GM21576 (cell line): ENCODE data around the gene LEKR1.

Experiments
- ATAC-seq: cut with Tn5 transposase; IDR thresholded peaks from one replicate; pipeline ENCODE4 v1.9.1; 2021; ENCODE audit warnings: mild to moderate bottlenecking, moderate library complexity; ENCODE audit not compliant: unreplicated experiment

The LEKR1 gene

DNA sequence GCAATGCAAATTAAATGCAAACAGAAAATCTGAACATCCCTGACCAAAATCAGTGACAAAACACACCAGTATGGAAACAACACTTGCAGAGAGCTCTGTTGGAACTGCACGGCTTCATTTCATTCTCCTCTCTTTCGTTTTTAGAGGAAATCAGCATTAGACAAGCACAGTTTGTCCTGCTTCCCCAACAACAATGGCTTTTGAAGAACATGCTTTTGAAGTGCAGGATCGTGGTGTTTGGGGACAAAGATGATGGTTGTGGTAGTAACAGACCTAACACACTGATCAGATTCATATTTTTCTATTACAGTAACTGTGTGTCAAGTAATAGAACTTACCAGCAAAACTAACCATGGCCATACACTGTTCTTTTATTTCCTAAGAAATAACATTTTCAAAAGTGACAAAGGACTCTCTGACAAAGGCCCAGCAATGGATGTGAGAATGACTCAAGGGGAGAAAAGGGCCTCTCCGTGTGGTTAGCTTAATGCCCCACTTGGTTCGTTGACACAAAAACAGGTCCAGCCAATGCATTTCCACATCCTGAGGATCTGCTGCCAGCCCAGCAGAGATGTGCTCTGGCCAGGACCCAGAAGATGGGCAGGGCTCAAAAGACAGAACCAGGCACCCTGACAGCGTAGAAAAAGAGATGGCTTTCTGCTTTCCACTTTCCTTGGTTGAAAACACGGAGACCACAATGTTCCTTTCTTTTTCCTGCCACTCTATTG, 249.7 kb downstream of the LEKR1 start:
- ATAC-seq: no peak

DNA sequence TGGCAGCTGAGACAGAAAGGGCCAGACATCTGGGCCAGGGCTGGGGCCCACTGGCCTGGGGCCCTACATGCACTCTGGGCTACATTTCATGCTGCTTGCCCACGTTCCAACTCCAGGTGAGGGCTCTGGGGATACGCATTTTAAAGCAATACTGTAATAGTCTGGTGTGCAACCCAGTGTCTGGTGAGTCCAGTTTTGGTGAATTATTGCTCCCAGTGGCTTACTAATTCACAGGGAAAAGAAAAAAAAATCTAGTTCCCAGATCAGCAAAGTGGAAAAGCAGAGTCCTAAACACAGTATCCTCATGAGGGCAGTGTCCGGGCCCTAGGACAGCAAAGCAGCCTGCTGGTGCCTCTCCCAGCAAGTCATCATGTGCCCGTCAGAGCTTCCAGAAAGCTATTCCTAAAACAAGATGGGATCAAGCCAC, 251.4 kb downstream of the LEKR1 start:
- no peak for ATAC-seq

DNA sequence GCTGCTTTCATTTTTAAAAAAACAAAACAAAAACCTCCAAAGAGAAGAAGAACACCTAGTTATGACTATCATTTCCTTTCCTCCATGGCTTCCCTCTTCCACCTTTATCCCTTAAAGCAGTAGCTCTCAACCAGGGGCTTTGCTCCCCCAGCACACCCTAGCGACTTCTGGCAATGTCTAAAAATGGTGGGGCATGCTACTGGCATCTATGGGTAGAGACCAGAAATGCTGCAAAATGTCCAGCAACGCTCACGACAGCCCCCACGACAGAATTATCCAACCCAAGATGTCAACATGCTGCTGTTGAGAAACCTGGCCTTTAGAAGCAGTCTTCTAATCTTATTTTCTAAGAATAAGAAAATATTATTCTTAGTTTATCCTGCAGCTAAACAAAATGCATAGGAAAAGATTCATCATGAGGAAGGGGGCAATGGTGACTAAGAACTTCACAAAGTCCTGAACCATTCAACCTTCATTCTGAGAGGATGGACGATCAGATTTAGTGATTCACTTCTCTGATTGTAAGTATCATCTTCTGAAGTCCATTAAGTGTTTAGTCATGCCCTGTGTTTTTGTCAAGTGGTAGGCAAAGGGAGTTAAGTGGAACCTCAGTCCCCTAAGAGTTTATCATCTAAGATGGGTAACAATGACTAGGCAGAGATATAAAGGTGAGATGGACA, 252.1 kb downstream of the LEKR1 start:
- ATAC-seq: no peak

DNA sequence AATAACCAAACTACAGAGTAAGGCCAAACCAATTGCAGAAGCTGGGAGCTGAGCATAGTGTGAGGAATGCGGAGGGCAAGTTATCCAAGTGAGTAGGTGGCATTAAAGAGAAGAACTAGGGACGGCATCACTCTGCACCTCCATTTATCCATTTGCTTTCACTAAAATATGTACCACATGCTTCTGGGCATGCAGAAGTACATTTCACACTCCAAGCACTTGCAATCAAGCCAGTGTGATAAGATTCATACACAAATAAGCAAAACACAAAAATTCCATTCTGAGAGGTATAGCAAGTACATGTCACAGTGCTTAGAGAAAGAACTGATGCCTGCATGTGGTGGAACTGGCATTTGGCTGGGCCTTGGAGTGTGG, 252.6 kb downstream of the LEKR1 start:
- ATAC-seq: no peak

DNA sequence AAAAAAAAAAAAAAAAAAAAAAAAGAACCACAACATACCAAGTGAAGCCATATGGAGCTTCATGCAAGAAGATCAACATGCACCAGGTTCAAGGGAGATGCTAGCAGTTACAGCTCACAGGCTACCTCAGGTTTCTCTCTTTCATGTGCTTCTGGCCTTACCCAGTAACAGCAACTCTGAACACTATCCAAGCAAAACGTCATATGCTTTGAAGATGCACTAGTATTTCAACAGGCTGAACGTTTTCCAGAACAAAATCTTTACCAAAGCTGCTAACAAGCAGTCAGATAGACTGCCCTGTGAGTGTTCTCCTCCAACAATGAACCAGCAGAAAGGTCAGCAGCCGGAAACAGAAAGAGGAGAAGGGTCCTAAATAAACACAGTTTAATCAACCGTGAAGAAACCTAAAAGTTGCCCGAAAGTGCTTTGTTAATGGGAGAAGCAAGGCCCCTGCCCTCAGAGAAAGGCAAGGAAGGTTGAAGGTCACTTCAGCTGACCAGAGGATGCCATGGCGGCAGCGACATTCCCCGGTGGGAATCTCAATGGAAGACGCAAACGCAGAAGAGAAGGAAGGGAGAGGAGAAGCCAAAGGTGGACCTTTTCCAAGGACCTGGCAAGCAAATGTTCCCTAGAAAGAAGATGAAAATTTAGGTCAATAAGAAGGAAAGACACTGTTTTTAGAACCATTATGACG, 253.7 kb downstream of the LEKR1 start:
- no peak for ATAC-seq

DNA sequence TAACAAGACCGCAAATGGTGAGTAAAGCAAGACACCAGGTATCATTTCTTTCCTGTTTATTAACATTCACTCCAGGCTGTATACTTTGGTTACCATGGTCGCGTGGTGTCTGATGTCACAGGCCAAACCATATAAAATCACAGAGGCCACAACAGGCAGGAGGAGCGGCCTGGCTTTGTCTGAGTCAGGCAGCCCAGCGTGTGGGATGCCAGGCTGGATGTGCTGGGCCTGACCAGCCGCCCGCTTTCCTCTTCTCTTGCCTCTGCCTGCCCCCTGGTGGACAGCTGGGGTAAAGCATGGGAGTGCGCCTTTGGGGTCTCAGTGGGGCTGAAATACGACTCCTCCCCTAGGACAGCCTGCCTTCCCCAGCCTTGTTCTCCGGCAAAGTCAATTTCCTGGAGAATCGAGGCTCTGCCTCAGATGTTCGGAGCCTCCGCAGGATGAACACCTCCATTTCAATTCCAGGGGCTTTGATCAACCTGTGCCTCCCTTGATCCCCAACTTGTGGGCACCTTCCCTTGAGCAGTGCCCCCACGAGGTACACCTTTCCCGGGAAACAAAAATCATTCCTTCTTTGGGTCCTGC, 255.6 kb downstream of the LEKR1 start:
- peak; percentile 82 for ATAC-seq

DNA sequence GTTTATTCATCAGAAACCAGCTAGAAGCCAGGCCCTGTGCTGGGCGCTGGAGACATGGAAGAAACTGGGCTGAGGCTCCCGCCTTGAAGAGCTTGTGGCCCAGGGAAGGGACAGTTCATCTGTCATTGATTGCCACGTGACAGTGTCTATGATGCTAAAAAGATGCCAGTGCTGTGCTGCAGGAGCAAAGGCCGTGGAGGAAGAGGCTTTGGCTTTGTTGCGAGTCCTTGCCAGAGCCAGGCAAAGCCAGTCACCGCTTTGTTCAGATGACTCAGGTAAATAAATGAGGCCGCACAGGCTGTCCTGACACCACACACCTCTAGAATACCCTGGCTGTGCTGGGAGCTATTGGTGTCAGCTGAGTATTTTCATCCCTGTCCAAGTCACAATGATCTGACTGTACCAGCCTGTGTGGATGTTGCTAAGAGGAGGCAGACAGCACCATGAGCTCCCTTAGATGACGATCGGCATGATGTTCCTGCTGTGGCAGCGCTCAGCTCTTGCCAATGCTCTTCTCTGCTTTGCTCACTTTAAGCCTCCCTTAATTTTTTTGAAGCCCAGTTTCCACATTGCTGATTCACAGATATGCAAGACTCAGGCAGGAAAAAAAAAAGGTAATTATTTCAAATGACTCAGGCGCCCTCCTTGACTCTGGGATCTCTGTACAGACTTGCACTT, 256.3 kb downstream of the LEKR1 start:
- ATAC-seq: no peak

DNA sequence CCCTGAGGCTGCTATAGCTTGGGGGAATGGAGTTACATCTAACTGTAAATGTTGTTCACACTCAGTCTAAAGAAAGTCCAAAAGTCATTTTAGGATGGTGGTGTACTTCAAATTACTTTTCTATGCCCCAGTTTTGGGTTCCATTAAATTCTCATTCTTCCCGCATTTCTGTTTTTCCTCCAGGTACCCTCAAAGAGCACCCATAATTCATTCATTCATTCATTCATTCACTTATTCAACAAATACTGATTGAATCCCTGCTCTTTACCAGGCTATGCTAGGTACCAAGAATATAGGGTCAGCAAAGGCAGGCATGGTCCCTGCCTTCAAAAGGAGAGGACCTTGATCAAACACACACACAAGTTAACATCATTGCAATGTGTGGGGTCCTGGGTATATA, 257.7 kb downstream of the LEKR1 start:
- ATAC-seq: no peak

DNA sequence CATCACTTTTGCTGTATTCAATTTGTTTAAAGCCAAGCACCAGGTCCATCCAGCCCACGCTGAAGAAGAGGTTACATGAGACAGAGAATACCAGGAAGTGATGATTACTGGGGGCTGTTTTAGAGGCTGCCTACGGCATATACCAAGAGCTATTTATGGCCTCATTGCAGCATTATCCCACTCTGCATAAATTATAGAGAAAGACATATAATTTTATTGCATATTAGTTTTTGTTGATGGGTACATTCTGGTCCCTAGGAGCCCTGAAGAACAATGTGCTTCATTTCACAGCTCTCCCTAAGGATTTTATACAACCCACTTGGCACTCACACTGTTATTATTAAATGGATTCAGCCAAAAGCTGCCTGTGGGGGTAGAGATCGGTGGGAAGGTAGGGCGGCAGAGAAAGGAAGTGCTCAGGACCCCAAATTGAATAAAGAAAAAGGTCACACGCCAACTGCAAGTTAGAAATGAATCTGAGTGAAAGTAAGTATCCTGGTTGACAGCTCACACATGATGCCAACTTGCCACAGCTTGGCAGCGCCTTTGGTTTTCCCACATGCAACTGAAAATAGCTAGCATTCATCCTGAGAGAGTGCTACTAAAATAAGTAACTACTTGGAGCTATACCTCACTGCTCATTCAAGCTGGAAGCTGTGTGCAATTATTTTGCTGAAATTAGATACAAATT, 260.1 kb downstream of the LEKR1 start:
- no peak for ATAC-seq

DNA sequence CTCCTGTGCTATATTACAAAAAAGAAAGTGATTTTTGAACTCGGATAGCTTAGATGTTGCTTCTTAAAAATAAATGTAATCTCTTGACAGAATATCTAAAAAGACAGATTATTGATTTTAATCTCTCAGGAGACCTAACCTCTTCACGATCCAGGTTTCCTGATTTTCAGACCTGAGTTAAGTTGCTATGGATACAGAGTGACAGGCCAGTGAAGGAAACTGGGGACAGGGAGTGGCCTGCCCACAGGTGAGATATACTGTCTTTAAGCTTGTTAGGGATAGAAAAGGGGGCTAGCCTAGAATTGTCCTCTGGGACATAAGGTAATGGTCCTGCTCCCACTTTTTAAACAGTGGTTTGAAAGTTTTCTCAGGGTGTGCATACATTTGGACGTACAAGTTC, 260.6 kb downstream of the LEKR1 start:
- ATAC-seq: no peak

DNA sequence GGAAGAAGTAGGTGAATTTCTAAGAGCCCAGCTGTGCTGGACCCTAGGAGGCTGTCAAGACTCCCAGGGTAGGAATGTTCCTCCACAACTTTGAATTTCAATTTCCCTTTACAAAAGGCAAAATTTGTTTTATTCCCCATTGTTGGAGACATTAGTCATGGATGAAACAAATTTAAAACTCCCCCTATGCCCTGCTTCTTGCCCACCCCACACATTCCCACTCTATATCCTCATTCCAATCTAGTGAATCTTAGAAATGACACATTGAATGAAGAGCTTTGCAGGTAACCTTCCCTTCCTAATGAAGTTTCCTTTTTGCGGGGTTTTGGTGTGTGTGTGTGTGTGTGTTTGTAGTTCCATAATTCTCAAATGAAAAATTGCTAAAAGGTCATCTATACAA, 261.2 kb downstream of the LEKR1 start:
- no peak for ATAC-seq

DNA sequence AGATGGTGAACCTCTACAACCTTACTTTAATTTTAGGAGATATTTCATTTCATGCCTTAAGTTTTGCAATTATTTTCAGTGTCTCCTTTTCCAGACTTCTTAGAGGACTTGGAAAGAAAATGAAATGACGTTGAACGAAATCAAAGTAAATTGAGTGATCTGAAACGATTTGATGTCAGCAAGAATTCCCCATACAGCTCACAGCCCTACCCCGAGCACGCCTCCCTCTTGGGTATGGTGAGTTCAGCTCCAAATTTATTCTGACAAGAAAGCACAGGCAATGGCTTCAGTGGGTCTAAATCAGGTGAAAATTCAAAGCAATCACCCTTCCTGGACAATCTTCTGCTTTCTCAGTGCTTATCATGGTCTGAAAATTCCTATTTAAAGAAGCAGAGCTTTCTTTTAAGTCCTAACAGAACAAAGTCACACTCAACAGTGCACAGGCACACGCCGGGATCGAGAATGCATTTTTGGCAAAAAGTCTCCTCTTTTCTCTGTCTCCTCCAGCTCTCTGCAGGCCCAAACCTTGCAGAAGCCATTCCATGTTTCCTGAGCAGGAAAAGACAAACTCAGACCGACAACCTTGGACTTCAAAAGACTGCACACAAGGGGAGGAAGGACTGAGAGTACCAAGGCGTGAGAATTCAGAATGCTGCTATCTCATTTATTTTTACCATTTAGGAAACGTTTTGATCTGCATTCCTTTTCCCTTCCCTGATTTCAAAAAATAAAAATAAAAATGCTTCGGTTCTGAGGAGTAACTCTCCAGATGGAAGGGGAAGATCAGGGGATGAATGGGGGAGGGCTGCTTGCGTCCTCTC, 261.8 kb downstream of the LEKR1 start:
- no peak for ATAC-seq

DNA sequence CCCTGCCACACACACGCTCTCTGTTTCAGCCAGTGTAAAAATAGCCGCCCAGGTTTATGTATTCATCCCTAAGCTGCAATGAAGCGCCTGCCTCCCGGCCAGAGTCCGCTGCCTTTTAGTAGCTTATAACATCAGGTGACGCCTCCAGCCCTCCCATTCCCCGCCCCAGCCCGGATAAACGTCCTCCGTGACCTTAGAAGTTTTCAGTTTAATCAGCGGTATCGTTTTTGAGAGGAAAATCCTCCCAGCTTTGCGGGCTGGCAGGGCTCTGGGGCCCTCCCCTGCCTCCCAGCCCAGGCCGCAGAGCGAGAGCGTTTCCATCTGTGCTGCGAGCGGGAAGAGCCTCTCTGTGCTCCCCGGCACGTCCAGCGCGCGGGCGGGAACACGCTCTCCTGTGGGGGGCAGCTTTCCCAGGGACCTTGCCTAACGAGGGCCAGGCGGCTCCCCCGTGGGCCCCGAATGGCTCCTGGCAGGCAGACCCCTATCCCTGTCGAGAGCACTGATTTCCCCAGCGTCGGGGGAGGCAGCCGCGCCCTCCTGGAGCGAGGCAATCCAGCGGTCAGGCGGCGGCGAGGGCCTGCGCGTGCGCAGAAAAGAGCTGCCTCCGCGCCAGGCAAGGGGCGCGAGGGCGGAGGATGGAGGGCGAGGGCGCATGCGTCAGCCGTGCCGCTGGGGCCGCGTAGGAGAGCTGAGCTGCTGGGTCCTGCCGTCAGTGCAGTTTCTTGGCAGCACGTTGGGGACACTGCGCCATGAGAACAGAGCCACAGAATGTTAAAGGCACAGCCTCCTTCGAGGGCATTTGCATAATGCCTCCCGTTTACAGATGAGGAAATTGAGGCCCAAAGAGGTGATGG, 262.7 kb downstream of the LEKR1 start:
- ATAC-seq: peak; percentile 67

DNA sequence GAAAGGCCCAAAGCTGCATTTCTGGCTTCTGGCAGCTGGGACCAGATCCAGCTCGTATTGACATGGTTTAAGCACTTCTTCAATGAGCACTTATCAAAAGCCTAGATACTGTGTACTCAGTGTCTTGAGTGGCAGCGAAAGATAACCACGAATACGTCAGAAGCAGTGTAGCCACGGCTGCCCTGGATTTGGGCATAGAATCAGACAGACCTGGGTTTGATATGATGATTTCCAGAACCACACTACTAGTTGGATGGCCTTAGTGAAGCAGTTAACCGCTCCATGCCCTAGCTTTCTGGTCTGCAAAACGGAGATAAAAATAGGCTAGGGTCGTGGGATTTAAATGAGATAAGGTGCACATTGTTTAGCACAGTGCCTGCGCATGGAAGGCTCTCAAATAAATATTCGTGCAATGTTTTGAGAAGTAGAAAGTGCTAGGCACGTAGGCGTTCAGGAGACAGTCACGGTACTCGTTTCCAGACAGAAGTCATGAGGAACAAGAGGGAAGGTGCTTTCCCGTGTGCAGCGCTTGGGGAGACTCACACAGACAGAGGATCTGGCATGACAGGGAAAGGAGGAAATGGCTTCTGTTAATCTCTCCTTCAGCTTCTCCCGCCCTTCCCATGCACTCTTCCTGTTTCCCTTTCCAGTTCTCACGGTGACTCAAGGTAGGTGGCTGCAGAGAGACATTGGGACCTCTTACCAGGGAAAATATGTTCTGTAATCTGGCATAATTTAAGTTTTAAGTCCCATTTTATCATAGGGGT, 263.5 kb downstream of the LEKR1 start:
- ATAC-seq: peak; percentile 16

DNA sequence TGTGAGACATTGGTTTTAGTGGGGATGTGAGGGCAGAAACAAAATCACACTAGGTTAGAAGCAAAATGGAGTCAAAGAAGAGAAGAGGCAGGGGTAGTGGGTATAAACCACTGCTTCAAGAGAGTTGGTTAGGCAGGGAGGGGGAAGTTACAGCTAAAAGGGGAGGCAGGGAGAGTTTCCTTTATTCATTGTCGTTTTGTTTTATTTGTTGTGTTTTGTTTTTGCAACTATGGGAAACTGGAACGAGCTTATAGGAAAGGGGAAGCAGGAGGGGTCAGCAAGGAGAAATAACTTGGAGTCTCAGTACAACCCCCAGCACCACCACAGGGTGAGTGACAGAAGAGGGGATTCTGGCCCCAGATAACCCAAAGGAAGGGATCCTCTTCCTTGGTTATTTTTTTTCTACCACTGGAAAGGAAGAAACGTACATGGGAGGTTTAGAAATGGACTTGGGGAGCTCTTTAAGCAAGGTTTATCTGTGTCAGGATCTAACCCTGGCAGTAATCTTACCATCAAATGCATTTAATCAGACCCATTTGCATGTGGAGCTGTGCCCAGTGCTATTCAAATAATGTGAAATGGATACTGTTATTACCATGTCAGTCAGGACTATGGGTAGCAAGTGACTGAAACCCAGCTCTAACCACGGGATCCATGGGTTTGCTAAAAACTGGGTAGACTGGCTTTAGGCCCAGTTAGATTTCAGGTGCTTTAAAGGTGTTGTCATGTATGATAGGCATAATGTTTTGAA, 265.1 kb downstream of the LEKR1 start:
- ATAC-seq: no peak

DNA sequence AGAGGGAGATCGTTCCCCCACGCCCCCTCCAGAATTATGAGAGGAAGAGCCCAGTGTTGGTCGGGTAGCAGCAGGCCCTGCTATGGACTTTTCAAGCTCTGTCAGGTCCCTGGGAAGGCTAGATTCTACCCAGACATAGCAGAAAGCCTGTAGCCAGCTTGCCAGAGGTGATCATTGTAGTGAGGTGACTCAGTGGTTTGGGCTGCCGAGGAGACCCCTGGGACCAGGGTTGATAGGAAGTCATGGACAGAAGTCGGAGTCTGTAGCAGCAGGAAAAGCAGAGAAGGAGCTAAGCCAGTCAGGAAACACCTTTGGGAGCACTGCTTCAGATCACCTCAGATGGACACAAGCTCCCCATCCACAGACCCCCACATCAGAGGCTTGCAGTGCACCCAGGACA, 266.1 kb downstream of the LEKR1 start:
- no peak for ATAC-seq

DNA sequence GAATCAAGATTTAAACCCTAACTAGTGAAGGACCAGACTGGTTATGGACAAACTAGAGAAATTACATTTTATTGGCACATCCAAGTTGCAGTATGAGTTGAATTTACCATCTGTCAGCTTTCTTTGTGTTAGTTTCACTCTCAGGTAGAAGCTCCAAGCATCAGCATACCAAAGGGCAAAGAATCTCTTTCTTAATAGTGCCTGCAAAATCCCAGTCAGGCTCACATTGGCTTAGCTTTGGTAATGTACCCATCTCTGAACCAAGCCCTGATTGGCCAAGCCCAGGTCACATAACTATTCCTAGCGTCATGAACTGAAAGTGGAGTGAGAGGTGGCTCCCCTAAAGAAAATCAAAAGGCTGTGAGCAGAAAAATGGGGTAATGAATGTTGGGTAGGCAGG, 266.9 kb downstream of the LEKR1 start:
- ATAC-seq: no peak
